ENCODE data around the gene SPATS2.
"Not testable (repeated sequence)": the region's sequence is repeated elsewhere in the genome, so short reads cannot be mapped to it uniquely, and the experiment has no call there.

The SPATS2 gene

DNA sequence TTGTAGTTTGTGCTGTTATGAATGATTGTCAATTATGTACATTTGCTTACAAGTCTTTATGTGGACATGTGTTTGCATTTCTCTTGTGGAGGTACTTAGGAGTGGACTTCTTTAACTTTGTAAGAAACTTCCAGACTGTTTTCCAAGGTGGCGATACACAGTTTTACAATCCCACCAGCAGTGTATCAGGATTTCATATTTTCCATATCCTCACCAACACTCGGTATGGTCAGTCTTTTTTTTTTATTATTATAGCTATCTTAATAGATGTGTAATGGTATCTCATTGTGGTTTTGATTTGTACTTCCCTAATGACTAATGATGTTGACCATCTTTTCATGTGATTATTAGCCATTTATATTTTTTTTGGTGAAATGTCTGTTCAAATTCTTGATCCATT, 97.9 kb downstream of the SPATS2 start:
- no peak for DNase-seq (ENCODE audit: low read depth)

GRCh38 chr12:49470986-49471385, 103.7 kb downstream of the SPATS2 start:
- DNase-seq (ENCODE audit: low read depth) = no peak

DNA sequence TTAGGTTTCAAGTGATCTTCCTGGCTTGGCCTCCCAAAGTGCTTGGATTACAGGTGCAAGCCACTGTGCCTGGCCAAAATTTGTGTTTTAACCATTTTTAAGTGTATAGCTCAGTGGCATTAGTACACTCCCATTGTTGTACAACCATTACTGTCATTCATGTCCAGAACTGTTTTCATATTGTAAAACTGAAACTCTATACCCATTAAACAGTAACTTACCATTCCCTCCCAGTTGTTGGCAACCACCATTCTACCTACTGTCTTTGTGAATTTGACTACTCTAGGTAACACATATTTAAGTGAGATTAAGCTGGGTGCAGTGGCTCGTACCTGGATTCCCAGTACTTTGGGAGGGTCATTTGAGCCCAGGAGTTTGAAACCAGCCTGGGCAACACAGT, 104.3 kb downstream of the SPATS2 start:
- DNase-seq (ENCODE audit: low read depth) = no peak

- DNase-seq (ENCODE audit: low read depth) = no peak
Observed at GRCh38 chr12:49476091-49476490, 108.8 kb downstream of the SPATS2 start.

DNA sequence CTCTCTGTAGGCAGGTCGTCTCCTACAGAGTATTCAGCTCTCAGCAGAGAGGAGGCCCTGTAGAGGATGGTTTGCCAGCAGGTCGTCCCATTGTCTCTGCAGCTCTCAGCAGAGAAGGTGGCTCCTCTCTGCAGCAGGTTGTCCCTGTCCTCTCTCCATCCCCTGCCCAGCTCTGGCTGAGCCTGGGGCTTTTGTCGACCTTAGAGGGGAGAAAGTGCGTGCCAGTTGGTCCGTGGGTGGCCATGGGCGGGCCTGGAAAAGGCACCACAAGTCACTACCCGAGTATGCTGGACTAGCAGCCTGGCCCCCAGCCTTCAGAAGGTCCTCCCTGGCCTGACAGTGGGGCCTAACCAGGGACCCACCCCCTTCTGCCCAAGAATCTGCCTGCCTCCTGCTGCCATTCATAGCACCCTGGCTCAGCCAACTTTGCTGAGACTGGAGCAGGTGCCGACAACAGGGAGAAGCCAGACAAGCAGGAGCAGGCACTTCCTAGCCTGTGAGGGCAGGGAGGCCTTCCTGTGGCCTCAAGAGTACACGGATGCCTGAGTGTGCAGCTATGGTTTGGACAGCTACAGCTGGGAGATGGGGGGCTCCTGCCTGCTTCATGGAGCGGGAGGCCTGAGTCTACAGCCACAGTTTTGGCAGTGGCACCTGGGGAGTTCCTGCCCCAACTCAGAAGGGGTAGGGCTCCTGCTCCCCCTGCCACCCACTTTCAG, 111.8 kb downstream of the SPATS2 start:
- DNase-seq (ENCODE audit: low read depth) = no peak

DNA sequence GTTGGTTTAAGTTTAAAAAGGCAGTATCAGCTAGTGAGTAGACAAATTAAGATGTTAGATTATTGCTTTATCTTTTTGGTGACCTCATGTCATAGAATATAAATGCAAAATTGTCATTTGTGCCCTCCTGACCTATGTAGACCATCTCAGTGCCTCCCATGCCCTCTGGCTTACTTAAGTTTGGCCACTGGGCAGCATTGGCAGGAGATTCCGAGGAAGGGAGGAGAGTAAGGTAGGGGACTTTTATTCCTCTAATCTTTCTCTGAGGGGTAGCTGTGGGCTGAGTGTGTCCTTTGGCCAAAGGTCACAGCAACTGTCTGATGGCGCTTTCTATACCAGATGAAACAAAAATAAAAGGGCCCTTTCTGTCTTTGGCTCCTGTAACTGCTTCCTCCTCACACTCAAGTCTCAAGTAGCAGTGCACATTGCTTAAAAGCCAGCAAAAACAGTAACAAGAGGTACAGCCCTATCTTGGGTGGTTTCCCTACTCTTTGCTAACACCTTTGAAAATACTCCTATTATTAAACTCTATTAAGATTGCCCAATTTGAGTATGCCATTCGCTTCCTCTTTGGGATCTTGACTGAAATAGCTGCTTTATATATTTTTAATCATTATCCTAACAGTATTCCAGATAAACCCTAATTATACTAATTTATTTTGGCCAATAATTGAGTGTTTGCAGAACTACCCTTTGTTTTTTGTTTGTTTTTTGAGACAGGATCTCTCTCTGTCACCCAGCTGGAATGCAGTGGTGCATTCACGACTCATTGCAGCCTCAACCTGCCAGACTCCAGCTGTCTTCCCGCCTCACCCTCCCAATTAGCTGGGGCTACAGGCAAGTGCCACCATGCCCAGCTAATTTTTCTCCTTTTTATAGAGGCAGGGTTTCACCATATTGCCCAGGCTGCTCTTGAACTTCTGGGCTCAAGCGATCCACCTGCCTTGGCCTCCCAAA, 115.1 kb downstream of the SPATS2 start:
- DNase-seq (ENCODE audit: low read depth) = no peak

GRCh38 chr12:49483619-49484018, 116.4 kb downstream of the SPATS2 start:
- no peak for DNase-seq (ENCODE audit: low read depth)

DNA sequence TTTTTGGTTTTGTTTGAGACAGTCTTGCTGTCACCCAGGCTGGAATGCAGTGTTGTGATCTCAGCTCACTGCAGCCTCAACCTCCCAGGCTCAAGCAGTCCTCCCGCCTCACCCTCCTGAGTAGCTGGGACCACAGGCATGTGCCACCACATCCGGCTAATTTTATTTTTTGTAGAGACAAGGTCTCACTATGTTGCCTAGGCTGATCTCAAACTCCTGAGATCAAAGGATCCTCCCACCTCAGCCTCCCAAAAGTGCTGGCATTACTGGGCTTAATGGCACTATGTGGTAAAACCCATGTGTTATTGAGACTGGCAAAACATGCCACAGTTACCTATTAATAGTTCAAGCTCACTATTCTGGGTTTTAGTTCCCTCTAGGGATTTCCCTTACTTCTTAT, 120.3 kb downstream of the SPATS2 start:
- no peak for DNase-seq (ENCODE audit: low read depth)

DNA sequence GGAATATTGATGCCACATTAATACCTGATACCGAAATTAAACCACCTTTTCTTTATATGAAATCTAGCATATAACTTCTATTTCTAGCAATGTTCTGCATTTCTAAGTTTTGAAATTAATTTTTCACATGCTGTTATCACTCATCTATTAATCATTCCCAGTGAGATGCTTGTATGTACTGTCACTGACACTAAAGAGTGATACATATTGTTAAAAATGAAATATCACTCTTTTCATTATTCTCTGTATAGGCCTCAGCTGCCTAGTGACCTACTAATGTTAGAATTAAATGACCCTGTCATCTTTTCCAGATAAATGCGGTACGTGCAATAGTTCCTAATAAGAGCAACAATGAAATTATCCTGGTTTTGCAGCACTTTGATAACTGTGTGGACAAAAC, 121.9 kb downstream of the SPATS2 start:
- DNase-seq (ENCODE audit: low read depth) = no peak

- no peak for DNase-seq (ENCODE audit: low read depth)
Observed at GRCh38 chr12:49489720-49490119, 122.5 kb downstream of the SPATS2 start.

DNA sequence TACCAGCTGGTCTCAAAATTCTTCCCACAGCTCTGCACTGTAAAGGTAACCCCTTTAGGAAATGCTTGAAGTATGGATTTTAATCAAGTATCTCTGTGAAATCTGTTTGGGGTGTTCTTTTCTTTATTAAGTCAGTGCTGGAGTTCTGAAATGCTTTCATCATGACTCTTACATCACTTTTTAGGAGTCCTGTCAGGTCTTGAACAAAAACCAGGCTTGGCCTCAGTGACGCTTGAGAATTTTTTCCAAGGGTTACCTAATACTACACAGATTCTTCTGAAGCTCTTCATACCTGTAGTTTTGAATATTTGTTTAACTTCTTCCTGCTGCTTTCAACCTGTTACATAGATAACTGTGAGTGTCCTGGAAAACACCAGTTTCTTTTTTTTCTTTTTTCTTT, 124.6 kb downstream of the SPATS2 start:
- no peak for DNase-seq (ENCODE audit: low read depth)

GRCh38 chr12:49493900-49494299, 126.6 kb downstream of the SPATS2 start:
- DNase-seq (ENCODE audit: low read depth) = no peak

GRCh38 chr12:49496417-49497360, 129.4 kb downstream of the SPATS2 start:
- no peak for DNase-seq (ENCODE audit: low read depth)

GRCh38 chr12:49501895-49502294, 134.6 kb downstream of the SPATS2 start:
- DNase-seq (ENCODE audit: low read depth) = no peak

- no peak for DNase-seq (ENCODE audit: low read depth)
Observed at GRCh38 chr12:49502590-49502989, 135.3 kb downstream of the SPATS2 start.

- DNase-seq (ENCODE audit: low read depth) = no peak
Observed at GRCh38 chr12:49503674-49504180, 136.5 kb downstream of the SPATS2 start.

- DNase-seq (ENCODE audit: low read depth) = no peak
Observed at GRCh38 chr12:49505672-49506071, 138.4 kb downstream of the SPATS2 start.

DNA sequence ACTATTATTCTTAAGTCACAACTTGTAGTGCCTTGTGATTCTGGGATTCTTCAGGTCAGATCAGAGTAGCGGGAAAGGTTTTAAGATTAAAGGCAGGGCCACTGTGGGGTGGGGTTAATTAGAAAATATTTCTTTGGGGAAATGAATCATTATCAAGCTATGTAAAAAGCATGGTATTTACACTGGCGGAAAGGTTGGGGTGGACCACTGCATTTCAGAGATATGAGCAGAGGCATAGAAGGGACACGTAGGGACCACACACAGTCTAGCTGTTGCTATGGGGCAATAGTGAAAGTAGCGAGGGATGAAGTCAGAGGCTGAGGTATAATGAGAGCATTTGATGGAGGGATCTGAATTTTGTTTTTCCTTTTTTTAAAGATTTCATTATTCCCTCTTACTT, 139.9 kb downstream of the SPATS2 start:
- DNase-seq (ENCODE audit: low read depth) = no peak

DNA sequence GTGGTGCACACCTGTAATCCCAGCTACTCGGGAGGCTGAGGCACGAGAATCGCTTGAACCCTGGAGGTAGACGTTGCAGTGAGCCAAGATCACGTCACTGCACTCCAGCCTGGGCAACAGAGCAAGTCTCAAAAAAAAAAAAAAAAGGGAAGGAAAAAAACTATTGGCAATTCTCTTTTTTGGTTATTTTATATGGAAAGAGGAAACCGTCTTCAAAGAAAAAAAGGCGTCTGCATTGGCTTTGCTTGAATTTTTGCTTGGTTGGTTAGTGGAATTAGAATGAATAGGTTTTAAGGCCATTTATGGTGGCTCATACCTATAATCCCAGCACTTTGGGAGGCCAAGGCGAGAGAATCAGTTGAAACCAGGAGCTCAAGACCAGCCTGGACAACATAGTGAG, 142.4 kb downstream of the SPATS2 start:
- DNase-seq (ENCODE audit: low read depth) = not testable (repeated sequence)

DNA sequence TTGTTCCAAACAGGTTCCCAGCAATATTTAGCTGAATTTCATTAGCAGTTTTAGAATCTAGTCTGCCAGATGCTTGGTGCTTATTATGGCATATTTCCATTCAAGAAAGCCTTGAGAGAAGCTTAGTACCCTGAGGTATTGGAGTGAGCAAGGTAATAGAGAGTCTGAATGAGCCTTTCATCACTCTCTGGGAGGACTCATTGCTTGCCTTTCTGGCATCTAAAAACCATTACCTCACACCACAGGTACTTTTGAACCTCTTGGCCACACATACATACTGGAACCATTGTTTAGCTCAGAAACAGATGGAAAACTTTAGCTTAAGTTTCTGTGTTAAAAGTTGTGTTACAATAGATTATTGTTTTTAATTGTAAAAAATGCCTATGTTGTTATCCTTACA, 144.1 kb downstream of the SPATS2 start:
- no peak for DNase-seq (ENCODE audit: low read depth)

DNA sequence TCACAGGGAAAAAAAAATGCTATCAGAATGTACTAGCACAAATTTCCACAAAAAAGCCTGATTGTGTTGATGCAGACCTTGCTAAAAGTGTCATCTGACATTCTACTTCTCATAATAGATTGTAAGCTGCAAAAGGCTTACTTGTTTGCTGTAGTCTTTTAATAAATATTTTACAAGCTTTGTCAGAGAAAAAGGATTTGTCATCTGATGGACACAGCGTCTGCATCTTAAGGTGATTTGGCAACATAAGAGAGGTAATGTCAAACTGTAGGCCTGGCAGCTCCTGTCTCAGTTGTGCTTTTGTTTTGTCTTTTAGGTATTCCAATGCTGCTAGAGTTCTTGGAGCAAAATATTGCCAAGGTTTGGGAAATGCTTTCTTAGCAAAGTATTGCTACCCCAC, 145.3 kb downstream of the SPATS2 start:
- no peak for DNase-seq (ENCODE audit: low read depth)

- DNase-seq (ENCODE audit: low read depth) = no peak
Observed at GRCh38 chr12:49515266-49515665, 148.0 kb downstream of the SPATS2 start.
